Suprapubic skin (tissue), 4 donors: ENCODE measurements around the gene PAK5.

Experiments used
- CTCF ChIP-seq, 2 donors: fragments of 200-600 bp in 1 of 2; fragments of 450-650 bp in 1 of 2; sonication (generic) in 1 of 2; IDR thresholded peaks; one replicate each; pipeline ENCODE4 v1.5.1; 2016 to 2019; ENCODE audit warnings: antibody characterized with exemption in 2 of 2, mild to moderate bottlenecking in 1 of 2, moderate library complexity in 1 of 2
- EP300 ChIP-seq: sonication (generic); formaldehyde crosslinking; IDR thresholded peaks from one replicate; pipeline ENCODE4 v1.6.1; 2017; ENCODE audit warnings: antibody characterized with exemption
- POLR2A ChIP-seq, 2 donors: fragments of 450-650 bp; IDR thresholded peaks; one replicate each; pipeline ENCODE4 v1.6.1; 2017; ENCODE audit warnings: antibody characterized with exemption in 2 of 2, mild to moderate bottlenecking in 2 of 2, moderate library complexity in 2 of 2
- POLR2AphosphoS5 ChIP-seq, 3 donors: sonication (generic); formaldehyde crosslinking; IDR thresholded peaks; one replicate each; pipeline ENCODE4 v1.6.1; 2017; ENCODE audit warnings: antibody characterized with exemption in 3 of 3

GRCh38 chr20:9810738-9811137, 28.1 kb downstream of the PAK5 start:
- TF ChIP-seq CTCF (IDR thresholded peaks at IDR 0.05) = no peak
- no peak for TF ChIP-seq POLR2A (IDR thresholded peaks at IDR 0.05)
- TF ChIP-seq EP300 = no peak
- no peak for TF ChIP-seq POLR2AphosphoS5 (IDR thresholded peaks at IDR 0.05)
